Measurements from ENCODE around the gene SHISAL1.

Gene SHISAL1

DNA sequence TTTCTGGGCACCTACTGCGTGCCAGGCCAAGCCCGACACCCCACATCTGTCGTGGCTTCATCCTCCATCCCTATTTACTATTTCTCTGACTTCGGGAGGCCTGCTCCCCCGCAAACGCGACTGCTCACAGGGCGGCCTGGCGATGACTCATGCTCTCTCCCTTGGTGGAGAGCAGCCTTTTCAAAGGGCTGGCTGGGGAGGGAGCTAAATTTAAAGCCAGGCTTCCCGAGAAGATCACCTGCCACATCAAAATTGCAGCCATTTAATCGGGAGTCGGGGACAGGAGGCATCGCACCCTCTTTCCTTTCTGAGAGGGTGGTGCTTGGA, 24.9 kb upstream of the SHISAL1 start:
- no peaks in the 10 kb centered on the region for H3F3A ChIP-seq (ENCODE audit: insufficient read depth, low read length)
- TF ChIP-seq EZH2phosphoT487 (IDR thresholded peaks at IDR 0.05; ENCODE audit: low read length) (no peak), EZH2 (optimal IDR thresholded peaks at IDR 0.05; ENCODE audit: low read depth, low read length) (no peak)
- TF ChIP-seq, protein P1, sequence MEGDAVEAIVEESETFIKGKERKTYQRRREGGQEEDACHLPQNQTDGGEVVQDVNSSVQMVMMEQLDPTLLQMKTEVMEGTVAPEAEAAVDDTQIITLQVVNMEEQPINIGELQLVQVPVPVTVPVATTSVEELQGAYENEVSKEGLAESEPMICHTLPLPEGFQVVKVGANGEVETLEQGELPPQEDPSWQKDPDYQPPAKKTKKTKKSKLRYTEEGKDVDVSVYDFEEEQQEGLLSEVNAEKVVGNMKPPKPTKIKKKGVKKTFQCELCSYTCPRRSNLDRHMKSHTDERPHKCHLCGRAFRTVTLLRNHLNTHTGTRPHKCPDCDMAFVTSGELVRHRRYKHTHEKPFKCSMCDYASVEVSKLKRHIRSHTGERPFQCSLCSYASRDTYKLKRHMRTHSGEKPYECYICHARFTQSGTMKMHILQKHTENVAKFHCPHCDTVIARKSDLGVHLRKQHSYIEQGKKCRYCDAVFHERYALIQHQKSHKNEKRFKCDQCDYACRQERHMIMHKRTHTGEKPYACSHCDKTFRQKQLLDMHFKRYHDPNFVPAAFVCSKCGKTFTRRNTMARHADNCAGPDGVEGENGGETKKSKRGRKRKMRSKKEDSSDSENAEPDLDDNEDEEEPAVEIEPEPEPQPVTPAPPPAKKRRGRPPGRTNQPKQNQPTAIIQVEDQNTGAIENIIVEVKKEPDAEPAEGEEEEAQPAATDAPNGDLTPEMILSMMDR (IDR thresholded peaks at IDR 0.05; ENCODE audit: low read length), result no peak
- no peak overlapping the region for H3K27ac ChIP-seq (ENCODE audit: low read length)
- no peak overlapping the region for H2AFZ ChIP-seq (ENCODE audit: low read length)
- no peak overlapping the region for H3K9ac ChIP-seq (ENCODE audit: low read length)
- no peaks in the 10 kb centered on the region for H3K9me2 ChIP-seq (replicated peaks; ENCODE audit: insufficient read depth, low read length)
- no peak overlapping the region for H3K4me3 ChIP-seq (ENCODE audit: low read length)
- no peak for DNase-seq
- H4K20me1 ChIP-seq (ENCODE audit: insufficient read depth, low read length), result no peaks in the 10 kb centered on the region
- H3K27me3 ChIP-seq (replicated peaks; ENCODE audit: insufficient read depth, low read length), result peaks cover 65% of the 10 kb centered on the region
- no peaks in the 10 kb centered on the region for H3K9me3 ChIP-seq (replicated peaks; ENCODE audit: insufficient read depth, low read length)
- H3K36me3 ChIP-seq (replicated peaks; ENCODE audit: insufficient read depth, low read length), result no peaks in the 10 kb centered on the region
- H3K4me2 ChIP-seq (ENCODE audit: low read depth, low read length), result no peak overlapping the region
- peaks cover 19% of the 10 kb centered on the region for H3K4me1 ChIP-seq (ENCODE audit: low read length)
- H3K79me2 ChIP-seq (ENCODE audit: low read length), result no peaks in the 10 kb centered on the region

DNA sequence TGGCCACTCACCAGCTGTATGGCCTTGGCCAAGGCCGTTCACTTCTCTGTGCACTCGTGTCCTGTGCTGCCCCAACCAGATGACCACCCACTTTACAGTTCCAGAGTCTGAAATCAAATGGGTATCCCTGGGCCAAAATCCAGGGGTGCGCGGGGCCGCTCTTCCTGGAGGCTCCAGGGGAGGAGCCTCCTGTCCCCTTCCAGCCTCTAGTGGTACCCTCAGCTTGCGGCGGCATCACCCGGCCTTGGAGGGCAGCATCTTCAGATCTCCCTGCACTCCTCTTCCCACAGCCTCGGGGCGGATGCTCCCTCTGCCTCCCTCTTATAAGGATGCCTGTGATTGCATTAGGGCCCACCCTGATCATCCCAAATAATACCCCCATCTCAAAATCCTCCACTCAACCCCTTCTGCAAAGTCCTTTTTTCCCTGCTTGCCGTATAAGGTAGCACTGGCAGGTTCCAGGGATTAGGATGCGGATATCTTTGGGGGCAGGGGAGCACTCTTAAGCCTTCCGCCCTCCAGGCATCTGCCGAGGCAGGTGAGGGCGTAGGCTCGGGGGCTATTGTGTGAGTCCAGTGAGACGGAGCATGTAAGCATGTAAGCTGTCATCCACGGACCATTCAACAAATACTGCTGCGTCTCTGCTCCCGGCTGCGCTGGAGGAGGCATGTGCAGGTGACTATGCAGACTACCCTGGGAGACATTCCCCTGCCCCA, 24.4 kb upstream of the SHISAL1 start:
- Histone ChIP-seq H3F3A (ENCODE audit: insufficient read depth, low read length) (no peaks in the 10 kb centered on the region), H3K4me3 (ENCODE audit: low read length) (no peak overlapping the region), H3K9me3 (replicated peaks; ENCODE audit: insufficient read depth, low read length) (no peaks in the 10 kb centered on the region), H3K27me3 (replicated peaks; ENCODE audit: insufficient read depth, low read length) (peaks cover 65% of the 10 kb centered on the region), H3K9me2 (replicated peaks; ENCODE audit: insufficient read depth, low read length) (no peaks in the 10 kb centered on the region), H3K9ac (ENCODE audit: low read length) (no peak overlapping the region), H3K79me2 (ENCODE audit: low read length) (no peaks in the 10 kb centered on the region), H4K20me1 (ENCODE audit: insufficient read depth, low read length) (no peaks in the 10 kb centered on the region), H3K27ac (ENCODE audit: low read length) (no peak overlapping the region), H3K4me2 (ENCODE audit: low read depth, low read length) (no peak overlapping the region), H3K4me1 (ENCODE audit: low read length) (peaks cover 19% of the 10 kb centered on the region), H2AFZ (ENCODE audit: low read length) (no peak overlapping the region), H3K36me3 (replicated peaks; ENCODE audit: insufficient read depth, low read length) (no peaks in the 10 kb centered on the region)
- TF ChIP-seq, protein P1 (IDR thresholded peaks at IDR 0.05; ENCODE audit: low read length), result no peak
- TF ChIP-seq EZH2phosphoT487 (IDR thresholded peaks at IDR 0.05; ENCODE audit: low read length), result no peak
- no peak for DNase-seq

DNA sequence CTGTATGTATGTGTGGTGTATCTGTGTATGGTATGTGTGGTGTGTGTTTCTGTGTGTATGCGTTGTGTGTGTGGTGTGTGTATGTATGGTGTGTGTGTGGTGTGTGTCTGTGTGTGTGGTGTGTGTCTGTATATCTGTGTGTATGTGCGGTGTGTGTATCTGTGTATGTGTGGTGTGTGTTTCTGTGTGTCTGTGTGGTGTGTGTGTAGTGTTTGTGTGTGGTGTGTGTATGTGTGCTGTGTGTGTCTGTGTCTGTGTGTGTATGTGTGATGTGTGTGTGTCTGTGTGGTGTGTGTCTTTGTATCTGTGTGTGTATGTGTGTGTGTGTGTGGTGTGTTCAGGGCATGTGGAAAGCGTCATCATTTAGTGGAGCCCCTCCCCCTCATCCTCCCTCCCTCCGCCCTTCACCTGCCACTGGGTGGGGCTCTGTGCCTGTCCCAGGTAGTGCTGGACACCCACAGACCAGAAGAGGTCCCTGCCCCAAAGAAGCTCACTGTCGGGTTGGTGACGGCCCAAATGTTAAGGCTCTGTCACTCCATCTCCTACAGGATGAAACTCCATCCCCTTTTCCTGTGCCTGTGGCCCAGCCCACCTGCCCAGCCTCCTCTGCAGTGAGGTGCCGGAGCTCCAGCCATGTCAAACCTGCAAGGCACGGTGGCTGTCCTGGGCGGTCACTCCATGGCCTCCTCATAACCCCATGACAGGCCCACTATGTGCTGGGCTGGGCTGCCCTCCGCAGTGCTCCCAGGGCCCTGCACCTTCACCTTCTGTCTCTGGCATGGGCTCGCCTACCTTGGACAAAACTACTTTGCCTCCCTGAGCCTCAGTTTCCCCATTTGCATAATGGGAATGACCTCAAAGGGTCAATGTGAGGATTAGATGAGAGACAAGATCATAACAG, 23.4 kb upstream of the SHISAL1 start:
- Histone ChIP-seq H3K27ac (ENCODE audit: low read length) (no peak overlapping the region), H3K9me2 (replicated peaks; ENCODE audit: insufficient read depth, low read length) (no peaks in the 10 kb centered on the region), H3K4me3 (ENCODE audit: low read length) (no peak overlapping the region), H4K20me1 (ENCODE audit: insufficient read depth, low read length) (no peaks in the 10 kb centered on the region), H3K79me2 (ENCODE audit: low read length) (no peaks in the 10 kb centered on the region), H3K4me1 (ENCODE audit: low read length) (peaks cover 19% of the 10 kb centered on the region), H3K9me3 (replicated peaks; ENCODE audit: insufficient read depth, low read length) (no peaks in the 10 kb centered on the region), H3K36me3 (replicated peaks; ENCODE audit: insufficient read depth, low read length) (no peaks in the 10 kb centered on the region), H3K9ac (ENCODE audit: low read length) (no peak overlapping the region), H3K4me2 (ENCODE audit: low read depth, low read length) (no peak overlapping the region), H3K27me3 (replicated peaks; ENCODE audit: insufficient read depth, low read length) (peaks cover 58% of the 10 kb centered on the region), H2AFZ (ENCODE audit: low read length) (no peak overlapping the region), H3F3A (ENCODE audit: insufficient read depth, low read length) (no peaks in the 10 kb centered on the region)
- DNase-seq, result no peak
- no peak for TF ChIP-seq EZH2 (optimal IDR thresholded peaks at IDR 0.05; ENCODE audit: low read depth, low read length)
- no peak for TF ChIP-seq EZH2phosphoT487 (IDR thresholded peaks at IDR 0.05; ENCODE audit: low read length)
- TF ChIP-seq, protein P1 (IDR thresholded peaks at IDR 0.05; ENCODE audit: low read length), result no peak
